ENCODE results near the gene STPG3. TPM values are rescaled to one million over a fixed set of nuclear protein-coding genes. Genes with fewer than 3 reads are reported as not detected.
A peak's percentile ranks its signal among the peaks of the same experiment; 100 is the strongest.

STPG3 gene
- total and polyA plus RNA-seq, 2 of the 4 experiments (the other 2 are of a cell fraction) = not detected

- 67% methylated on average over 3 of the region's 11 CpGs; no CpG with 5 or more reads in 1 of the 2 experiments for WGBS, 2 experiments (ENCODE audit: extremely low coverage in 2 of 2, insufficient read length in 1 of 2)
- Histone ChIP-seq H3K79me1 (ENCODE audit: low read depth in 1 of 2, low read length in 2 of 2) (no peaks in the 10 kb centered on the region), H3K4me2 (ENCODE audit: low read depth, low read length) (no peak overlapping the region), H3K27ac (ENCODE audit: insufficient read depth, low read length) (no peak overlapping the region), H3K4ac (ENCODE audit: low read depth, low read length) (no peak overlapping the region), H3K36me3 (ENCODE audit: control insufficient read depth, insufficient read depth, low read length) (no peaks in the 10 kb centered on the region), H4K5ac (ENCODE audit: low read depth, low read length) (no peak overlapping the region), H4K8ac (ENCODE audit: low read depth in 2 of 2, low read length in 2 of 2) (peak overlapping the region in 1 of 2 experiments; percentile 34; a peak in 1 of 4 replicates), H3K4me3 (ENCODE audit: insufficient read depth, low read depth, low read length) (no peak overlapping the region), H3K9me1 (ENCODE audit: insufficient read depth, low read length) (no peaks in the 10 kb centered on the region), H4K20me1 (ENCODE audit: insufficient read depth, low read length) (no peaks in the 10 kb centered on the region), H2AK9ac (replicated peaks; ENCODE audit: low read depth, low read length, poor library complexity) (no peak overlapping the region), H3K27me3 (ENCODE audit: control insufficient read depth, insufficient read depth, low read length) (peaks cover 26% of the 10 kb centered on the region), H3K4me1 (ENCODE audit: control insufficient read depth, insufficient read depth, low read length) (no peaks in the 10 kb centered on the region), H2BK5ac (ENCODE audit: low read depth, low read length, poor library complexity, severe bottlenecking) (no peak overlapping the region), H2BK120ac (ENCODE audit: low read depth, low read length) (no peak overlapping the region), H2BK15ac (ENCODE audit: low read depth, low read length) (no peak overlapping the region), H3K56ac (ENCODE audit: extremely low read depth, insufficient read depth, low read length) (no peak overlapping the region), H3K23ac (ENCODE audit: low read depth, low read length) (no peak overlapping the region), H4K91ac (ENCODE audit: insufficient read depth, low read depth, low read length) (no peak overlapping the region), H3K9ac (ENCODE audit: low read depth, low read length) (no peak overlapping the region), H3K9me3 (ENCODE audit: control insufficient read depth, insufficient read depth, low read length) (peaks cover 5% of the 10 kb centered on the region; the same call in 1 of the 2 replicates), H2AFZ (replicated peaks; ENCODE audit: low read length, poor library complexity) (peak overlapping the region; percentile 75), H2AK5ac (ENCODE audit: low read depth, low read length) (peak overlapping the region; percentile 24; the same call in 1 of the 2 replicates), H2BK20ac (ENCODE audit: low read depth, low read length) (no peak overlapping the region), H3K14ac (replicated peaks; ENCODE audit: low read depth, low read length) (no peak overlapping the region), H3K18ac (ENCODE audit: low read depth, low read length) (no peak overlapping the region)
- ChIA-PET POLR2A (ENCODE audit: unreplicated experiment) (no interaction called here), CTCF (no interaction called here)
- in situ Hi-C loops (cut with MboI; ENCODE audit: low sequenced_read_pairs) (loop anchor here (5.0 kb wide), 2 partner anchors 108 to 233 kb away; no protein-coding TSS in a partner anchor), dilution Hi-C loops (cut with HindIII; ENCODE audit: low sequenced_read_pairs, unreplicated experiment) (no loop called here), intact Hi-C loops (cut with micrococcal nuclease) (loop anchor here (2.0 to 5.0 kb wide), 2 partner anchors 151 to 233 kb away; no protein-coding TSS in a partner anchor)
- TF ChIP-seq USF2 (IDR thresholded peaks at IDR 0.05; ENCODE audit: low read depth, low read length) (peak; percentile 67; the same call in 1 of the 2 replicates), ELK1 (IDR thresholded peaks at IDR 0.05; ENCODE audit: borderline replicate concordance, low read depth, low read length) (no peak)
- BruUV-seq (replicated peaks) = no TSS peak
- peak; percentile 46 for ATAC-seq (ENCODE audit: low read depth)
- DNase-seq = peak; percentile 56
Measured at GRCh38 chr9:137294091-137294680, 43.1 kb downstream of the STPG3 start.

All from IMR-90 (cell line).